HuH-7 (cell line): ENCODE data around the gene EPSTI1.

Source experiments
- DNase-seq: peaks from one replicate; pipeline ENCODE4 v3.0.0; 2011; ENCODE audit warnings: low spot score

Gene EPSTI1

DNA sequence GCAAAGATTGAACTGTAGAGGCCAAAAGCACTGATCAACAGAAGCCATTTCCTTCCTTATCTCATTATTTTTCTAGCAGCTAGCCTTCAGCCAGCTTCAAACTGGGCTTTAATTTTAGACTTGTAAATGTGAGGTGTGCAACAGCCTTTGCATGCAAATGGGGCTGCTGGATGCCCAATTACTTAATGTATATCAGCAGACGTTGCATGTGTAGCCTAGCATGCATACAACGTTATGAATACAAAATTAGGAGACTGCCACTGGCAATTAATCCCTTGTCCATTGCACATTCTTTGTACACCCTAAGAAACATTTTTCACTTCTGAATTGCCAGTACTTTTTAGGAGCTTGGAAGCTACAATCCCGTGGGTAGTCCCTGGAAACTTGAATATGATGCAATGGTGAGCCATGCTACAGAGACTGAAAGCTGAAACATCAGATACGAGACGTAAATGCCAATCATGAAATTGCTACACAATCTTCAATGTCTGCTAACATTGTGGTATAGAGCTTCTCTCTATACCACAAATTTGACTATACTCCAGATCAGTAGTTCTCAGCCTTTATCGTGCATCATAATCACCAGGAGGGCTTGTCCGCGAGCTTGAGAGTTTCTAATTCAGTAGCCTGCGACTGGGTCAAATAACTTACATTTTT lies 20.2 kb downstream of the EPSTI1 start:
- no peak for DNase-seq

DNA sequence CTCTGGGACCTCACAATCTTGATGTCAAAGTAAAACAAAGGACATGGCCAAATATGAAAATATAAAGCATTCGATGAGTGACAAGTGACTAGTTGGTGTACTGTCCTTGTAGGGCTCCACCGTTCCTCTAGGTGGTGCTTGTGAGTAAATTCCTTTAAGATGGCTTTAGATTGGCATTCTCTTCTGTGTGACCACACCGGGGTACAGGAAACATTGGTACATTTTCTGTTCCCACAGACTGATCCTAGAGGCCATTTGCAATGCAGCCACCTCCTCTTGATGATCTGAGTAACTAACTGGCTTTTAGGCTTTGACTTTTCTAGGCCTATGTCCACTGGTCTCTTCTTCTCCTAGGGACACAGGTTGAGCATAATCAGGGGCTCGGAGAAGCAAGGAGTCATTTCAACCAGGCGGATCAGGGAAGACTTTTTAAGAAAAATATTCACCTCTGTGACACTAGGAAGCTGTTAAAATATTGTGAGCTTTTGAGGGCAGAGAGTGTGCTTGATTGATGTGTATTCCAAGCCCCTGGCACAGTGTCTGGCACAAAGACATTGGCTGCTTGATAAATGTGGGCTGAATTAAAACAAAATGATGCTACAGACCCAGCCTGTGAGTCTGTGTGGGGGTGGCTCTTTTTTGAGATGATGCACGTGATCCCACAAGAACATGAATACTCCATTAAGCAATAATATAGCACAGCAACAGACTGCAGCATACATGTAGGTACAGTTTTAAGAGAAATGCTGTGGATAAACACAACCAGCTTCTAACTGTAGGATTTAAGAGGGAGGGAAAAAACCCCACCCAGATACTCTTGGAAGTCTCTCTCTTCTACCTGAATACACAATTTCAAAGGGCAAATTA lies 21.0 kb downstream of the EPSTI1 start:
- peak; percentile 45 for DNase-seq

DNA sequence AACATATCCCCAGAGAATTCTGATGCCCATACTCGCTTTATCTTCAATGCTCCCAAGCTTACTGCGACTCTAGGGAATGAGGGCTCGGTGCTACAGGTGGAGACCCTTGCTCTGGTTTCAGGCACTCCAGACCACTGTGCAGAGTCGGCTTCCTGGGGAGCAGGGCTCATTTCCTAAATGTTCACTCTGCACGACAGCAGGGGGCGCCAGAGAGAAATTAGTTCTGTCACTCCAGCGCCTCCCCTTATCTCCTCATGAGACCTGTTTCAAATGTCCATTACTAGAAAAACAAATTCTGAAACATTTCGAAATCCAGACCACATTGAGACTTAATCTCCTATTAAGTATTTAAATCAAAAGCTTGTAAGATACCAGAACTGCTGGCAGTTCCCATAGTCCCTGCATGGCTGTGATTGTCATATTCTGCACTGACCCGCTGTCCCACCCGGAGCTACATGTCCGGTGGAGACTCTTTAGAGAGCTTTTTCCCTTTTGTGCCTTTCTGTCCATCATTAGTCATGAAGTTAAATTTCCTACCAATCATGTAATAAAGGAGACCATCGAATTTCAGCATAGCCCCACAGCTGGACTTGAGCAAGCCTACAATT lies 22.4 kb downstream of the EPSTI1 start:
- peak; percentile 69 for DNase-seq

DNA sequence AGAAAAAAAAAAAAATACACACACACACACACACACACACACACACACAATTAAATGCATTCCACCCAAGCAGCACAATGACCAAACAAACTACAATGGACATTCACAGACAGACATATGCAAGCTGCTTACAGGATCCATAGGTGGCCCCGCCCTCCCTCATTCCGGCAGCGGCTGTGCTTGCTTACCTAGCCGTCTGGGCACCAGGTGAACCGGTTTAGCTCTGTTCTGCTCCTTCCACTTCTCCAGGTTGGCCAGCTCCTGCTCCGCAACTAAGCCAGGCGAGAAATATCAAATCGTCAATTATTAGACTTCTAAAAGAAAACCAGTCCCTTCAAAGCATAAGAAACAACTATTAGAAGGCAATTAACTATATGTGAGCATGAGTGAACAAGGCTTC lies 23.1 kb downstream of the EPSTI1 start:
- DNase-seq: no peak

DNA sequence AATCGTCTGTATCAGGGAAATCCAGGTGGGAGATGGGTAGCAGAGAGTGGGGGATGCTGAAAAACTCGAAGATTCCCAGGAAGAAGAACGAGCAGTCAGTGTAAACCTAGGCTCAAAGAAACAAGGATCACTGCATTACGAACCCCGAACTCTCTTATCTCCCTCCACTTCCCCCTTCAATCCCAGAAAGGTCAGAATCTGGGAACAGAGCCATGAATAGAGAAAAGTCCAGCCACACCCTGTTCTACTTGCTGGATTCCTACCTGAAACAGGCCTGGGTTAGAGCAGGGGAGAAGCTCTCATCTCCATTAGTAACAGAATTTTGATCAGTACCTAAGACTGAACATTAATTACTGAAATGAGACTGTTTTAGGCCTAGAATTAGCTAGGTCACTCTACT lies 24.4 kb downstream of the EPSTI1 start:
- no peak for DNase-seq

DNA sequence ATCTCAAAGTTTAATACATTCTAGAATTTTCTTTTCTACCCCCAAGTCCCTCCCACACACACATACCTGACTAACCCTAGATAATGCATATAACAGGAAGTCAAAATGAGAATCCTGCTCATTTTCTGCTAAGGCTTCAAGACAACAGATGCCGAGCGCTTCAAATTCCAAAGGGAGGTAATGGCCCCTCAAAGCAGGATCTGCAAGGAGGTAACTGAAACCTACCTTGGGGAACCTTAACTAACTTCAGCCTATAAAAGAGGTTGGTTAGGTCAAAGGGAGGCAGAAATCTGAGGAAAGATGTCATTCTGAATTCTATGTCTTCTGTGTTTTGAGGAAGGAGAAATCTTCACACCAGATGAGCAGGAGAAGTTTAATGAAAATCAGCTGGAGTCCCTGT lies 26.8 kb downstream of the EPSTI1 start:
- DNase-seq: no peak

DNA sequence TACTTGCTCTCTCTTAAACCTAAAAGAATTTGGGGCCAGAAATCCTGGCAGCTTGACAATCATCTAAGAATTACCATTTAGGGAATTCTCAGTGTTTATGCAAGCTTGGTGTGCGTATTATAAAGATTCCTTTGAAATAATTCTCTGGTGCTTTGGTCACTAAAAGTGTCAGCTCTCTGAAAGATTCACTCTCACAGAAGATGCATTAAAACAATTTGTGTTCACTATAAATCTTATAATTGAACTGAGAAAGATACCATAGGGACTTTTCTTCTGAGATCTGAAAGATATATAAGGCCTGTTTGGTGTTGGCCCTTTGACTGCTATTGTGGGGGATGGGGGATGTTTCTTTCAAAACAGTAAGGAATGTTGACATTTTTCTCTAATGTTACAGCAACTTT lies 27.3 kb downstream of the EPSTI1 start:
- DNase-seq: no peak

DNA sequence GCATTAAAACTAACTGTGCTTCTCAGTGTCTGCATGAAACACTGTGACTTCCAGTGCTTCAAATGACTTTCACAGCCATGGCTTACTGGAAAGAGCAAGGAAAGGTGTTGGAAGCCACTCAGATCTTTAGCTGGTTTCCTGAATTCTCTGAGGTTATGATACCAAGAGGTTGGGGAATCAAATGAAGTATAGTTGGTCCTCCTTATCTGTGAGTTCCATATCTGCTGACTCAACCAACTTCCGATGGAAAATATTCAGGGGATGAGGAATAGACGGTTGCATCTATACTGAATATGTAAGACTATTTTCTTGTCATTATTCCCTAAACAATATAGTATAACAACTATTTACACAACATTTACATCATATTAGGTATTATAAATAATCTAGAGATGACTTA lies 32.4 kb downstream of the EPSTI1 start:
- DNase-seq: no peak

DNA sequence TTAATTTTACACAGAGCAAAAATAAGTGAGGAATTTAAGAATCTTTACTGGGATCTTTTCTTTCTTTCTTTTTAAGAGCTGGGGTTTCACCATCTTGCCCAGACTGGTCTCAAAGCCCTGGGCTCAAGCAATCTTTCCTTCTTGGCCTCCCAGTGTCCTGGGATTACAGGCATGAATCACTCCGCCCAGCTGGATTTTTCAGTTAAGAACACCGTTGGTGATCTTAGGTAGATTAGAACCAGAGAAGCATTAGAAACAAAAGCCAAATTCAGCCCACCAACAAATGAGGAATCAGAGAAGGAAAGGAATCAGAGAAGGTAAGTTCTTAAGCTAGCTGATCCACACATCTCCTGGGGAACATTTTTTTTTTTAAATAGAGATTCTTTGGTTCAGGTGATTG lies 34.2 kb downstream of the EPSTI1 start:
- DNase-seq: no peak

DNA sequence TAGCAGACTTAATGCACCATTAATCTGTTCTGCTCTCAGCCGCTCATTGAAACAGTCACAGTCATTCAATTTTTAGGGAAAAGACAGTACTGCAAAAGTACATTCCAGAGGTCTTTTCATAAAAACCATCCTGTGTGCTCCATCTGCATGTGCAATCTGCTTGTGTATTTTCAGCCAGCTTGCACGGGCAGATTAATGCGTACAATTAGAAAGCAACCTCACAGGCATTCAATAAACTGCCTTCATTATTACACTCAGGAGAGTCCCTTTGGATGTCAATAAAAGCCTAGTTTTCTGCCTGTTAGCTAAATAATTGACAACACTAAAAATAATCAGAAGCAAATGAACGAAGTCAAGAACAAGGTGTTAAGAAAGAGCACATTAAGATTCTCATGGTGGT lies 41.9 kb downstream of the EPSTI1 start:
- DNase-seq: no peak

DNA sequence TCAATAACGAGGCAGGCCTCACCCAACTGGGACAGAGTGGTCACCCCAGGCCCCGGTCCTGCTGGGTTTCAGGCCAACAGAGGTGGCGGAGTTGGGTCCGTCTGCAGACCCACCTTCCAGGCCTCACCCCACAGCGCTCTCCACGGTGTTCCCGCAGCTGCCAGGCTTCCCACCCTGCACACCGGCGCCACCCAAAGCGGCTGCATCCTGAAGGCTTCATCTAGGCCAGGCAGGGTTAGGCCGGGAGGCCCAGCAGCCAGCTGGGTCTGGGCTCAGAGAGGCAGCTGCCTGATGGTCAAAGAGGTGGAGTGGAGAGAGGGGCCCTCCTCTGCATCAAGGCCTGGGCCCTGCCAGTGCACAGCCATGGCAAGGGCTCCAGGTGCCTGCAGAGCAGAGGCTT lies 44.1 kb downstream of the EPSTI1 start:
- no peak for DNase-seq

DNA sequence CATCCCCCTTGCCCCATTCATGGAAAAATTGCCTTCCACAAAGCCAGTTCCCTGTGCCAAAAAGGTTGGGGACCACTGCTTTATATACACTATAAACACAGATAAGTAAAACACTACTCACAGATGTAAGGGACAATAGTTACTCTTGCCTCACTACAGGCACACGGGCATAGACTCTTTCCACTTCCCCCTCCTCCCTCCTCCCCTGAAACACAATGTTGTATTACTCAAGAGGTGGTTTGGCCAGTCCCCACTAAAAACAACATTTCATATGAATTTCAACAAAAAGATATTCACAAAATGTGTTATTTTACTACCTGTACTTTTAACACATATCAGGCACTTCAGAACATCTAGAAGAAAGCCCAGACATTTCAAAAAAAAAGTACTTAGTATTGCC lies 45.1 kb downstream of the EPSTI1 start:
- DNase-seq: no peak

DNA sequence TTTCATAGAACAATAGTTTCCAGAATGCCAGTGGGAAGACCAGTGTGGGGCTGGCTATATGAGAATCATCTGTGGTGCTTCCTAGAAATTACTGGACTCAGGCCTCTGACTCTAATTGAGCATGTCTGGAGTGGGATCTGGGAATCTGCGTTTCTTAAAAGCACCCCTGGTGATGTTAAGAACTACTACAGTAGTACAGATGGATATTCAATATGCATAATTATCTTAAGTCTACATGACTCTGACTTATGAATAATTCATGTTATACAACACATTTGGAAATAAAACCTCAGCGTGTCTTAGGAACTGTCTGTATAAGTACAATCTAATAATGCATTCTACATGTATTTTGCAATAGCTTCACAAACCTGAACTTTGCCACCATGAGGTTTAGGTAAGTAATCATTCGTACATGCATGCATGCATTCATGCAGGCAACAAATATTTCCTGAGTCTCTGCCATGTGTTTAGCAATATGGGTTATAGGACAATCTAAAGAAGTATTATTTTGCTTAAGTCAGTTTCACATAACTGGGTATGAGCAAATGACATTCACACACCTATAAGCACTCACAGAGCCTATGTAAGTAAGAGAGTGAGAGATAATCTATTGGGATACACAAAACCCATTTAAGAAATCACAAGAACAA lies 62.0 kb downstream of the EPSTI1 start:
- DNase-seq: no peak

DNA sequence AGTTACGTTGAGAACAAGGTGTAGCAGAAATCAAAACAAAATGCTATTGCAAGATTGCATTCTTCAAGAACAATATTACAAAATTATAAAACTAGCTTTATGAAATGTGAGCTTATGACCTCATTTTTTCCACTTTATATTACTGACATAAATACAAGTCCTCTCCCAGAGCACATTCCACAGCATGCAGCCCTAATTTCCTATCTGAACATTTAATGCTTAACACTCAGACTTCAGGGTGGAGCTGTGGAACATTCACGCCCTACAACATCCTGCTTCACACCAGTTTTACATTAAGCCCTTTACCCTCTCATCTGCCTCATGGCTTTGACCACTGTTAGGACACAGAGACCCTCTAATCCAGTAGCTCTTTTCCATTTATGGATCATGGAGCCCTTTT lies 65.5 kb downstream of the EPSTI1 start:
- DNase-seq: no peak

DNA sequence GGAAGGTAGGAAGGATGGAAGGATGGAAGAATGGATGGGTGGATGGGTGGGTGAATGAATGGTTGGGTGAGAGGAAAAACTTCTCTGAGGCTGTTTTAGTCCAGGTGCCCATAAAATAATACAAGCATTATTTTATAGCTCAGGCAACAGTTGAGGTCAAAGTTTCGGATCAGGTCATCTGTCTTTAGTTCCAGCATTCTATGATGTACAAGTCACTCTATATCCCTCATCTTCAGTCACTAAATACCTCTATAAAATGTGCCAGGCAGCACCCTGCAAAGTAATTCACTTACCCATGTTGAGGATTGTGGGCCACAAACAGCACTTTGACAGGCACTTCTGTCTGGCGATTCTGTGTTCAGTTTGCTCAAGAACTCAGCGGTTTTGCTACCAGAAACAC lies 66.0 kb downstream of the EPSTI1 start:
- no peak for DNase-seq

DNA sequence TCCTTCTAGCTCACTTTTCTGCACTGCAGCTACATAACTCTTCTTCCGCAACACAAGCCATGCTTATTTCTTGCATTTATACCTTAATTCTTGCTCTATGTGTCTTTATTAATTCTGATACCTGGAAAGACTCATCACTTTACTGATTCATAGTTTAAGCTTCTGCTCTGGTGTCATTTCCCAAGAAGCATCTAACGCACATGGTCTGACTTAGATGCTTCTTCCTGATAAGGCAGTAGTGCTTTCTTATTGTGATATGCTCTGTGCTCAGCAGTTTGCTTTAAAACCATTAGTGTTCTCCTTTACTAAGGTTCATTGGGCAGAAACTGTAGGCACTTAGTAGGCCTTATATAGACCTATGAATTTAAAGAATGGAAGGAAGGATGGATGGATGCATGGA lies 66.4 kb downstream of the EPSTI1 start:
- DNase-seq: no peak

DNA sequence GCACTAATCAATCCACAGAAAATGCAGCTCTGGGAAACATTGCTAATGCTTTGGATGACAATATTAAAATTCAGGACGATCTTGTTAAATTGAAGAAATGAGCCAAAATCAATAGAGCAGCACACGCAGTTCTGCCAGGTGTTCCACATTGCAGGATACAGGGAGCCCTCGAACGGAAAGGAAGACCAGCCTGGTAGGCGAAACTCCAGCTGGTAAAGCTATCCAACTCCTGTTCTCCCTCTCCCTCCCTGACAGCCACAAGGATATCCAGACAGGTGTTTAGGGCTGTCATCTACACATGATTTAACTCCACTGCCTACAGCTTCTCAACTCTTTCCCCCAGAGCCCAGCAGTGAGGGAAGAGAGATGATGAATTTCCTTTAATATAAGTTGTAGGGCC lies 67.7 kb downstream of the EPSTI1 start:
- no peak for DNase-seq

DNA sequence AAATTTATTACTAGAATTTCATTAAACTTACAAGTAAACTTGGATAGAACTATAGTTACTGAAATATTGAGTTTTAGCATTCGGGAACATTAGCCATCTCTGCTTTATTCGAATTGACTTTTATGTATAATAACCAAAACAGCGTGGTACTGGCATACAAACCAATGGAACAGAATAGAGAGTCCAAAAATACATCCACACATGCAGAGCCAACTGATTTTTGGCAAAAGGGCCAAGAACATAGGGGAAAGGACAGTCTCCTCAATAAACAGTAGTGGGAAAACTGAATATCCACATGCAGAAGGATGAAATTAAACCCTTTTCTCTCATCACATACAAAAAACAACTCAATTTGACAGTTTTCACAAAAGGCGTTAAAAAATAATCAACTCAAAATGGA lies 84.3 kb downstream of the EPSTI1 start:
- DNase-seq: no peak

DNA sequence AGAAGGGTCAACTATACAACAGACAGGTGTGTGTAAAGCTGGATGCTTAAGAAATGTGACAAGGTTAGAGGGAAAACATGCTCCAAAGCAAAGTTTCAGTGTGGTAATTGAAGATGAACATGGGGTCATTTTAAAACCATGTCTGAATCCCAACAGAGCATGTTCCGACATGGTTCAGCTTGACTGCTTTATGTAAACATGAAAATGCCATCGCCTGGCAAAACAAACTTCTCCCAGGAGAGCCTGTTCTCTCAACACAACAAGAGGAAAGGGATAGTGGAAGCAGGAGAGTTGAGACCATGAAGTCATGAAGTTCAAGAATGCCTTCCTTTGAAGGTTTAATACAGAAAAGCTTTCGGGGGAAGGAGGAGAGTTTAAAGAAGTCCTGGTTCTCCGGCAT lies 85.8 kb downstream of the EPSTI1 start:
- DNase-seq: no peak

DNA sequence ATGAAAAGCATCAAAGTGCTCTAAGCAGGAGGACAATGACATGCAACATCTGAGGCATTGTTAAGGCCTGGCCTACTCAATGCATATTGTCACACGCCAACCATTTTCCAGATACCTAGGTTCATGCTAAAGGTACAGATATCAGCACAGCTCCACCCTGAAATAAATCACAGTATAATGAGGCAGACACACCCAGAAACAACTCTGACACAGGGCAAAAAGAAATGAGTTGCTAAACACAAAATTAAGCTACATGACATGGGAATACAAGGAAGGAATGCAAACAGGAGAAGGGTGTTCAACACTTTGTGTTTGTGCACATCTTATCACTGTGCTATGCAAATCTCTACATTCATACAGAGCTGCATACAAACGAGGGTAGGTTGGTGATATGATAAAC lies 86.5 kb downstream of the EPSTI1 start:
- DNase-seq: no peak

DNA sequence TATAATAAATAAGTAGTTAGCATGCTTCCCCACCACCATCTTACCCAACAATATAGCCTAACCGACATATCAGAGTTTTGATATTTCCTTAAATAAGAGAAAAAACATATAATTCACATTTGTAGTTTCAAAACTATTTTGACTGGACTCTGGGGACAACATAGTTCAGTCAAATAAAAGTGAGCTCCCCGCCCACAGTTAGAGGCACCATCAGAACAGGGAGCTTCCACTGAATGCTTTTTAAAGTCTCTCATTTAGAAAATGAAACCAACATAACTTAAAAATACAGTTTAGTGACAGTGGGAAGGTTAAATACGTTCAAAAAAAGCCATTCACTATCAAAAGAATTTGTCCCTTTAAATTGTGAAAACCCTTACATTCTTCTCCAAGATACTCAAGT lies 92.8 kb downstream of the EPSTI1 start:
- DNase-seq: no peak

DNA sequence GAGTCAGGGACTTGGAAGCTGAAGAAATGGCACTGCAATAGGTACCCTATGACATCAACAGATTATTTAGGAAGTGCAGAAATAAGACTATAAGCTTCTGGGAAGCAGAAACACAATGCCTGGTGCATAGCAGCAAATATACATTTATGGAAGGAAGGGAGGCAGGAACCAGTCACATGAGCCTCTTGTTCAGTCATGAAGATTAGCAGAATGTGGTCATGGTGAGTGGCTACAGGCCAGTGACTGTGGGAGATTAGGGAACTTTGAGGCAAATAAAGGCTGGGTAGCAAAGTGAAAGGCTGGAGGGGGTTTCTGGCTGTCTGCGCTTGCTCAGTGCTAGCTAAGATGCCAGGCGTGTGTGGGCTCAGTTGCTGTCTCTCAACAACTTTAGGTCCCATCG lies 96.3 kb downstream of the EPSTI1 start:
- DNase-seq: no peak

DNA sequence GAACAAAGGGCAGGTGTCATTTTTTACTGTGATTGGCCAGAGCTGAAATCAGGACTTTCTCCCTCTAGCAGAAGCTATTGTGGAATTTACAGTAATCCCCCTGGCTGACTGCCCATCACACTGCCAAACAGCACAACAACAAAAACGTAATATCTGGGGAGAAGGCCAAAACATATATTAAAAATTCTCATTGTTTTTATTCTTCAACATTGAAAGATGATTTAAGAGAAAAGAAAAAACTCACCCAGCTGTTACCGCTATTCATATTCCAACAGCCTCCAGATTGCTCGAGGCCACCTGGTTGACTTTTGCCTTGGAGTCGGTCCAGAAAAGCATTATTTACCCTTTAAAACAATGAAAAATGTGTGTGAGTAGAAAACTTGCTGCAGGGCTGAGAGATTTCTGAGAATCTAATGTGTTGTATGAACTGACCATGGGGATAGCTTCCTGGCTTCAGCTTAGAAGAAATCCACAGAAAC lies 97.2 kb downstream of the EPSTI1 start:
- DNase-seq: no peak
